H1 (cell line): ENCODE results near the gene CNIH4. TPM values are rescaled to one million over a fixed set of nuclear protein-coding genes. Genes with fewer than 3 reads are reported as not detected.

ENCODE experiments used
- ATF2 ChIP-seq: IDR thresholded peaks from 2 replicates; pipeline ENCODE4 v1.6.1; 2012; ENCODE audit warnings: low read length, inconsistent platforms
- BCL11A ChIP-seq, 2 experiments: IDR thresholded peaks; one replicate each; pipeline ENCODE4 v1.6.1; 2011; ENCODE audit warnings: low read depth in 2 of 2, low read length in 2 of 2, mild to moderate bottlenecking in 2 of 2
- CHD7 ChIP-seq: fragments of 300-600 bp; sonication (generic); IDR thresholded peaks from 2 replicates; pipeline ENCODE4 v1.7.1; 2012; ENCODE audit warnings: low read length, moderate library complexity, mild to moderate bottlenecking, inconsistent platforms; ENCODE audit not compliant: insufficient replicate concordance
- EZH2 ChIP-seq: fragments of 200-600 bp; sonication (generic); IDR thresholded peaks from 2 replicates; pipeline ENCODE4 v1.7.1; 2012; ENCODE audit warnings: low read depth, mild to moderate bottlenecking, moderate library complexity, low read length, inconsistent platforms; ENCODE audit not compliant: severe bottlenecking
- HDAC2 ChIP-seq, 2 experiments: fragments of 300-600 bp in 1 of 2; sonication (generic) in 1 of 2; IDR thresholded peaks; 2 replicates each; pipeline ENCODE4 v1.6.1; 2011 to 2012; ENCODE audit warnings: low read depth in 2 of 2, low read length in 2 of 2, mild to moderate bottlenecking in 2 of 2, moderate library complexity in 2 of 2, borderline replicate concordance in 1 of 2, inconsistent platforms in 1 of 2
- KDM4A ChIP-seq: IDR thresholded peaks from one replicate; pipeline ENCODE4 v1.7.1; 2012; ENCODE audit warnings: low read depth, mild to moderate bottlenecking, moderate library complexity, low read length, inconsistent platforms; ENCODE audit not compliant: severe bottlenecking
- TEAD4 ChIP-seq: IDR thresholded peaks from 2 replicates; pipeline ENCODE4 v1.6.1; 2012; ENCODE audit warnings: low read depth, low read length, inconsistent platforms, mixed read lengths
- polyA plus RNA-seq, 7 experiments: library from polyadenylated mRNA; depleted of rRNA in 3 of 7; stranded (reverse) in 5 of 7; unstranded in 2 of 7; fragments of >200 nt in 5 of 7; fragments of 200-250 nt in 2 of 7; gene quantifications; 1 replicate in 5 of 7; 2 replicates in 1 of 7; 4 replicates in 1 of 7; pipeline versions ENCODE4 v1.2.1 to v1.2.3, GENCODE V29; 2011 to 2013; ENCODE audit warnings: missing spikeins in 2 of 7, mixed read lengths in 2 of 7
- total RNA-seq: library from RNA; stranded (reverse); fragmentation: NEBNext Ultra II Directional; extraction: Animal tissue kit (Norgen Biotek cat#: 25700); gene quantifications from 2 replicates; pipeline ENCODE4 v1.2.1, GENCODE V29; 2021

Gene CNIH4
- total and polyA plus RNA-seq, 2 of the 8 experiments (the other 6 are each of a cell fraction or from before 2014, with no cell fraction given): 76.2 to 151 TPM

DNA sequence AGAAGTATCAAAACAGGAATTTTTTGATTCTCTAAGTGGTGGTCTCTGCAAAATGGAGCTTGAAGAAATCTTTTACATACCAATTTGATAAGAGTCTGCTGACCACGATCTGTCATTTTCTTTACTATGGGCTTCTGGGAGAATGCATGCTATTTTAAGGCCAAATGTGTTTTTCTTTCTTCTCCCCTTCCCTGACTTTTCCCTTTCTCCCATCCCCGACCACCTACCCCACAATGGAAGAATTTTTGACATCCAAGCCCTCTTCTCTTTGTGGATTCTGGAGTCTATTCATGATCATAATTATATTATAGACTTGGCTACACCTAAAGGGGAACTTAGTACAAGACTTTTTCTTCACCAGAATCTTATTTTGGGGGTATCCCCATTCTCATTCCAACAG, 31.3 kb downstream of the CNIH4 start (continued):
- TF ChIP-seq ATF2 (no peak), CHD7 (no peak), HDAC2 (IDR thresholded peaks at IDR 0.05; ENCODE audit: borderline replicate concordance in 1 of 2, low read depth in 2 of 2, low read length in 2 of 2) (no peak), EZH2 (no peak), BCL11A (IDR thresholded peaks at IDR 0.05; ENCODE audit: low read depth in 2 of 2, low read length in 2 of 2) (no peak), KDM4A (no peak), TEAD4 (no peak)
- TF ChIP-seq, all 59 proteins: peak for 0
